Measurements from ENCODE around the gene DLGAP1.

The DLGAP1 gene

GRCh38 chr18:3599195-3599594 is 855.9 kb downstream of the DLGAP1 start:
- Histone ChIP-seq H3K9me2 (replicated peaks; ENCODE audit: insufficient read depth, low read length) (no peaks in the 10 kb centered on the region), H3K9me3 (ENCODE audit: insufficient read depth, low read length) (no peaks in the 10 kb centered on the region), H3K4me3 (ENCODE audit: insufficient read depth, low read length, poor library complexity, severe bottlenecking) (no peak overlapping the region), H3K27ac (ENCODE audit: low read depth, low read length) (no peak overlapping the region), H3K36me3 (ENCODE audit: low read length) (no peaks in the 10 kb centered on the region), H3K27me3 (ENCODE audit: low read length) (no peaks in the 10 kb centered on the region), H3F3A (ENCODE audit: insufficient read depth) (no peaks in the 10 kb centered on the region), H2AFZ (ENCODE audit: low read depth, low read length, severe bottlenecking) (no peak overlapping the region), H3K79me2 (ENCODE audit: insufficient read depth, low read length) (no peaks in the 10 kb centered on the region), H3K4me2 (ENCODE audit: low read depth, low read length, poor library complexity, severe bottlenecking) (no peak overlapping the region), H3K9ac (ENCODE audit: low read length) (no peak overlapping the region), H4K20me1 (ENCODE audit: low read depth, low read length) (no peaks in the 10 kb centered on the region)
- no peak for TF ChIP-seq CTCF (IDR thresholded peaks at IDR 0.05; ENCODE audit: insufficient read depth, low read length, poor library complexity, severe bottlenecking)
- no peak for TF ChIP-seq EZH2phosphoT487 (conservative IDR thresholded peaks at IDR 0.05; ENCODE audit: low read length)

DNA sequence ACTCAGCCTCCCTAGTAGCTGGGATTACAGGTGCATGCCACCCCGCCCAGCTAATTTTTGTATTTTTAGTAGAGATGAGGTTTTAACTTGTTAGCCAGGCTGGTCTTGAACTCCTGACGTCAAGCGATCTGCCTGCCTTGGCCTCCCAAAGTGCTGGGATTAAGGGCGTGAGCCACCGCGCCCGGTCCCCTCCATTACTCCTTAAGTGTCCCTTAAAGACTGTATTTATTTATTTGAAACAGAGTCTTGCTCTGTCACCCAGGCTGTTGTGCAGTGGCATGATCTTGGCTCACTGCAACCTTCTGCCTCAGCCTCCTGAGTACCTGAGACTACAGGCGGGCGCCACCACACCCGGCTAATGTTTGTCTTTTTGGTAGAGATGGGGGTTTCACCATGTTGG is 856.5 kb downstream of the DLGAP1 start:
- Histone ChIP-seq H3F3A (ENCODE audit: insufficient read depth) (peaks cover 3% of the 10 kb centered on the region; the same call in 1 of the 2 replicates), H3K27me3 (ENCODE audit: low read length) (no peaks in the 10 kb centered on the region), H3K27ac (ENCODE audit: low read depth, low read length) (no peak overlapping the region), H3K9ac (ENCODE audit: low read length) (no peak overlapping the region), H3K9me2 (replicated peaks; ENCODE audit: insufficient read depth, low read length) (no peaks in the 10 kb centered on the region), H4K20me1 (ENCODE audit: low read depth, low read length) (no peaks in the 10 kb centered on the region), H3K4me3 (ENCODE audit: insufficient read depth, low read length, poor library complexity, severe bottlenecking) (no peak overlapping the region), H3K79me2 (ENCODE audit: insufficient read depth, low read length) (no peaks in the 10 kb centered on the region), H3K4me2 (ENCODE audit: low read depth, low read length, poor library complexity, severe bottlenecking) (no peak overlapping the region), H3K36me3 (ENCODE audit: low read length) (no peaks in the 10 kb centered on the region), H3K9me3 (ENCODE audit: insufficient read depth, low read length) (no peaks in the 10 kb centered on the region), H2AFZ (ENCODE audit: low read depth, low read length, severe bottlenecking) (no peak overlapping the region)
- TF ChIP-seq CTCF (IDR thresholded peaks at IDR 0.05; ENCODE audit: insufficient read depth, low read length, poor library complexity, severe bottlenecking) (no peak), EZH2phosphoT487 (conservative IDR thresholded peaks at IDR 0.05; ENCODE audit: low read length) (no peak)

- Histone ChIP-seq H3K4me2 (ENCODE audit: low read depth, low read length, poor library complexity, severe bottlenecking) (no peak overlapping the region), H3K36me3 (ENCODE audit: low read length) (no peaks in the 10 kb centered on the region), H3K9me2 (replicated peaks; ENCODE audit: insufficient read depth, low read length) (no peaks in the 10 kb centered on the region), H3K79me2 (ENCODE audit: insufficient read depth, low read length) (no peaks in the 10 kb centered on the region), H3K9me3 (ENCODE audit: insufficient read depth, low read length) (no peaks in the 10 kb centered on the region), H3K27me3 (ENCODE audit: low read length) (no peaks in the 10 kb centered on the region), H2AFZ (ENCODE audit: low read depth, low read length, severe bottlenecking) (no peak overlapping the region), H3F3A (ENCODE audit: insufficient read depth) (peaks cover 4% of the 10 kb centered on the region; the same call in 1 of the 2 replicates), H3K9ac (ENCODE audit: low read length) (no peak overlapping the region), H3K27ac (ENCODE audit: low read depth, low read length) (no peak overlapping the region), H3K4me3 (ENCODE audit: insufficient read depth, low read length, poor library complexity, severe bottlenecking) (no peak overlapping the region), H4K20me1 (ENCODE audit: low read depth, low read length) (no peaks in the 10 kb centered on the region)
- TF ChIP-seq CTCF (IDR thresholded peaks at IDR 0.05; ENCODE audit: insufficient read depth, low read length, poor library complexity, severe bottlenecking) (no peak), EZH2phosphoT487 (conservative IDR thresholded peaks at IDR 0.05; ENCODE audit: low read length) (no peak)
These were observed 857.4 kb downstream of the DLGAP1 start for GRCh38 chr18:3597409-3598357.
